Measurements from ENCODE around the gene HMHB1.

The HMHB1 gene

GRCh38 chr5:143812085-143812705, at the start of gene HMHB1:
HMHB1 (plus strand) TSS chr5:143812161.
- no peaks in the 10 kb centered on the region for H3K4me1 Mint-ChIP-seq
- no peak for TF ChIP-seq CTCF (IDR thresholded peaks at IDR 0.05)
- DNase-seq, result no peak
- no peak within 1 kb of the TSS for H3K4me3 Mint-ChIP-seq
- H3K36me3 Mint-ChIP-seq (ENCODE audit: low read depth), result no peaks in the 10 kb centered on the region
- H3K27ac Mint-ChIP-seq, result no peak within 1 kb of the TSS
- peaks cover 4% of the 10 kb centered on the region for H3K27me3 Mint-ChIP-seq (ENCODE audit: low read depth, poor library complexity)
- H3K9me3 Mint-ChIP-seq, result peaks cover 6% of the 10 kb centered on the region

- Mint-ChIP-seq H3K4me1 (peaks cover 5% of the 10 kb centered on the region), H3K27me3 (ENCODE audit: low read depth, poor library complexity) (peaks cover 3% of the 10 kb centered on the region), H3K9me3 (no peaks in the 10 kb centered on the region), H3K27ac (no peak overlapping the region), H3K36me3 (ENCODE audit: low read depth) (no peaks in the 10 kb centered on the region), H3K4me3 (no peak overlapping the region)
- no peak for DNase-seq
- no peak for TF ChIP-seq CTCF (IDR thresholded peaks at IDR 0.05)
Observed at GRCh38 chr5:143762636-143763220, 49.2 kb upstream of the HMHB1 start.

GRCh38 chr5:143767162-143767561, 44.8 kb upstream of the HMHB1 start:
- Mint-ChIP-seq H3K27ac (no peak overlapping the region), H3K4me3 (no peak overlapping the region), H3K36me3 (ENCODE audit: low read depth) (peaks cover 6% of the 10 kb centered on the region), H3K9me3 (peaks cover 12% of the 10 kb centered on the region), H3K4me1 (peaks cover 10% of the 10 kb centered on the region), H3K27me3 (ENCODE audit: low read depth, poor library complexity) (no peaks in the 10 kb centered on the region)
- TF ChIP-seq CTCF (IDR thresholded peaks at IDR 0.05), result no peak
- DNase-seq, result no peak

- H3K27me3 Mint-ChIP-seq (ENCODE audit: low read depth, poor library complexity), result no peaks in the 10 kb centered on the region
- H3K4me1 Mint-ChIP-seq, result peaks cover 10% of the 10 kb centered on the region
- H3K27ac Mint-ChIP-seq, result no peak overlapping the region
- no peak overlapping the region for H3K4me3 Mint-ChIP-seq
- H3K36me3 Mint-ChIP-seq (ENCODE audit: low read depth), result peaks cover 6% of the 10 kb centered on the region
- DNase-seq, result no peak
- H3K9me3 Mint-ChIP-seq, result peaks cover 12% of the 10 kb centered on the region
- TF ChIP-seq CTCF (IDR thresholded peaks at IDR 0.05), result no peak
Observed at GRCh38 chr5:143769026-143769786, 42.8 kb upstream of the HMHB1 start.

GRCh38 chr5:143770450-143770849, 41.5 kb upstream of the HMHB1 start:
- Mint-ChIP-seq H3K27ac (no peak overlapping the region), H3K27me3 (ENCODE audit: low read depth, poor library complexity) (no peaks in the 10 kb centered on the region), H3K4me3 (no peak overlapping the region), H3K9me3 (peaks cover 12% of the 10 kb centered on the region), H3K36me3 (ENCODE audit: low read depth) (peaks cover 6% of the 10 kb centered on the region), H3K4me1 (peaks cover 10% of the 10 kb centered on the region)
- no peak for DNase-seq
- TF ChIP-seq CTCF (IDR thresholded peaks at IDR 0.05), result no peak
